ENCODE measurements around the gene IQGAP2.

IQGAP2 gene

DNA sequence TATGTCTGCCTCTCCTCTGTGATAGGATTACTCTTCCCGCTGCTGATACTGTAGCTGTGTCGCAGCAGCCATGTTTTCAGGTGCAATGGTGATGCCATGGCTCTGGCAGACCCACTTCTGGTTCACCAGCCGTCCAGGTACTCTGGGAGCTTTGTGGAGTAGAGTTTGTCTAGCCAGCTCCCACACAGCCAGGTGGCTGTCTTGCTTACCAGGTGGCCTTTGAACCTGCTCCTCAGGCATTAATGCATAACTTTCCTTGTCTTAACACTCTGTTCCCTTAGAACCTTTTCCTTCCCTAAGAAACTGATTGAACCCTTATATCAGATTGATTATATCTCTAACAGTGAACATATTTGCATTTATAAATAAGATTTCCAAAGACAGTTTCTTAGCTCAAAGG is 177.9 kb downstream of the IQGAP2 start:
- Histone ChIP-seq H3K27ac (peak overlapping the region in 4 of 11 experiments; percentile 63 to 77 (median 72); a peak in 9 of 22 replicates), H3K4me1 (peaks cover 29 to 81% (median 35%) of the 10 kb centered on the region in 10 experiments), H4K20me1 (peaks cover 0 to 48% (median 5%) of the 10 kb centered on the region in 11 experiments; a peak in 9 of 22 replicates), H3K27me3 (no peaks in the 10 kb centered on the region), H3K9ac (0 out of 22 replicates have a peak overlapping the region, but pooled peaks of 1 of the 11 experiments have one; percentile 29), H3K4me3 (no peak overlapping the region), H3K4me2 (peak overlapping the region; percentile 8 to 89 (median 56); a peak in 19 of 22 replicates), H3K36me3 (peaks cover 17 to 75% (median 40%) of the 10 kb centered on the region in 11 experiments), H3K9me3 (replicated peaks in 1 of 11) (no peaks in the 10 kb centered on the region)
- no peak for TF ChIP-seq Cebpa-rat (IDR thresholded peaks at IDR 0.05)

DNA sequence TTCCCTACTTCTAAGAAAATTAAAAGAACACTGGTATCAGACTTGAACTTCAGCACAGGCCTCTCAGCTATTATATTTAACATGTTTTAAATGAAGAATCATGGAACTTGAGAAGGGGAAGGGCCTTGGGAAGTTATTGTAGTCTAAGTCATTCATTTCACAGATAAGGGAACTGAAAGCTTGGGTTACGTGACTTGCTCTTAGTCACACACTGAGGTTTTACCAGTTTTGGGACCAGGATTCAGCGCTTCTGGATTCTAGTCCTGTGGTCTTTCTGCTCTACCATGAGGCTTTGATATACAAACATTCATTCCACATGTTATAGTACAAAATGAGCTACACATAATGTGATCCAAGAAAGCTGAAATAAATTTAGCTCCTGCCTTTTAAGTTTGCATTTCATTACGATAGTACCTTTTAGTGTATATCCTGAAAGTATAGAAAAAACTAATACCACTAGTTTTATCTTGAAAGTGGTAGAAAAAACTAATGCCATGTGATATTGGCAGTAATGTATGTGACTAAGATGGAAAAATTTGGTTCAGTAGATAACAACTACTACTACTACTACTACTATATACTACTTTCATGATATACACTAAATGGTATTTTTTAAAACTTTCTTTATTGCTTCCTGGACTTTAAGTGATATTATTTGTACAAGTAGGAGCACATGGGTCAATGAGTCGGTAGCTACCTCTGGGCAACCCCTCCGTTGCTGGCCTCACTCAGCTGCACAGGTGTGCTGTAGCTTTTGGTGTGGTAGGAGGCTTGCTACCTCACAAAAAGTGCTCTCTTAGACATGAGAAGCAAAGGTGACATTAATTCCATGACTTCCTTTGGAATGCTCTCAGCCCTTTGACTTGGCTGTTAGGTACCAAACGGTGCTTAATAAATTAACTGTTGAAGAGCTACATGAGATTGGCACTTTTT is 179.4 kb downstream of the IQGAP2 start:
- H3K27ac ChIP-seq, result peak overlapping the region in 8 of 11 experiments; percentile 25 to 77 (median 60); a peak in 15 of 22 replicates
- peaks cover 19 to 73% (median 37%) of the 10 kb centered on the region in 11 experiments for H3K36me3 ChIP-seq
- peak overlapping the region in 3 of 11 experiments; percentile 49 to 57 (median 52); a peak in 4 of 22 replicates for H3K9ac ChIP-seq
- H3K27me3 ChIP-seq, result no peaks in the 10 kb centered on the region
- peaks cover 0 to 46% (median 5%) of the 10 kb centered on the region in 11 experiments; a peak in 9 of 22 replicates for H4K20me1 ChIP-seq
- no peak for TF ChIP-seq Cebpa-rat (IDR thresholded peaks at IDR 0.05)
- H3K4me1 ChIP-seq, result peaks cover 29 to 72% (median 35%) of the 10 kb centered on the region in 10 experiments
- H3K4me2 ChIP-seq, result peak overlapping the region; percentile 11 to 92 (median 63); a peak in 21 of 22 replicates
- H3K4me3 ChIP-seq, result no peak overlapping the region
- H3K9me3 ChIP-seq (replicated peaks in 1 of 11), result no peaks in the 10 kb centered on the region

DNA sequence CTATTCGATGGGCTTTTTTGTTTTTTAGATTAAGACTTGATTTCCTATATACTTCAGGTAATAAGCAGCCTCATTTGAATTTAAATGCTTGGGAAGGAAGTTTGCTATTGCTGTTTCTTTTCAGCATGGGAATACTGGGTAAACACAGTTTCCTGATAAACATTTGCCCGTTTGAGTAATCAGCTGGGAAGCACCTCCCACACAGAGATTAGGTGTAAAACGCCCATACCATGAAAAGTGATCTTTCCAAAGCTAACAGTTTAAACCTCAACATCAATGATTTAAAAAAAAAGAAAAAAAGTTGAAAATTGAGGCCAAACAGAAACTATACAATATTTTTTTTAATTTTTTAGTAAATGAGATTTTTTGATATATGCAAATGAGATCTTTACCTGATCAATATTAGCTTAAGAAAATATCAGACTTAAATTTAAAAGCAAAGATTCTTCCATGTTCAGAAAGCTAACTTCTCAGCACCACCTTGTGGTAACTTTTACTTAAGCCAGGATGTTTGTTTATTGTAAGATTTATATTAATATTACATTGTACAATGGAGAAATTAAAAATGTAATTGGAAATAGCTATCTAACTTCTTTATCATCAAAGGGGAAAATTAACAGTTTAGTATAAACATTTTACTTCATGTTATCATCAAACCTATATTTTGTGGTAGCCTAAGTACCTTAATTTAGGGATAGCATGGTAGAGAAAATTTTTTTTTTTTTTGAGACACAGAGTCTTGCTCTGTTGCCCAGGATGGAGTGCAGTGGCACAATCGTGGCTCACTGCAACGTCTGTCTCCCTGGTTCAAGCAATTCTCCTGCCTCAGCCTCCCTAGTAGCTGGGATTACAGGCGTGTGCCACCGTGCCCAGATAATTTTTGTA is 180.3 kb downstream of the IQGAP2 start:
- H3K4me3 ChIP-seq, result no peak overlapping the region
- H3K9ac ChIP-seq, result peak overlapping the region in 3 of 11 experiments; percentile 49 to 57 (median 52); a peak in 4 of 22 replicates
- H3K27ac ChIP-seq, result peak overlapping the region in 8 of 11 experiments; percentile 25 to 77 (median 60); a peak in 15 of 22 replicates
- peaks cover 0 to 49% (median 5%) of the 10 kb centered on the region in 11 experiments; a peak in 9 of 22 replicates for H4K20me1 ChIP-seq
- H3K4me2 ChIP-seq, result peak overlapping the region; percentile 11 to 92 (median 63); a peak in 21 of 22 replicates
- peaks cover 29 to 62% (median 35%) of the 10 kb centered on the region in 10 experiments for H3K4me1 ChIP-seq
- peaks cover 16 to 73% (median 36%) of the 10 kb centered on the region in 11 experiments for H3K36me3 ChIP-seq
- TF ChIP-seq Cebpa-rat (IDR thresholded peaks at IDR 0.05), result no peak
- H3K27me3 ChIP-seq, result no peaks in the 10 kb centered on the region
- no peaks in the 10 kb centered on the region for H3K9me3 ChIP-seq (replicated peaks in 1 of 11)

DNA sequence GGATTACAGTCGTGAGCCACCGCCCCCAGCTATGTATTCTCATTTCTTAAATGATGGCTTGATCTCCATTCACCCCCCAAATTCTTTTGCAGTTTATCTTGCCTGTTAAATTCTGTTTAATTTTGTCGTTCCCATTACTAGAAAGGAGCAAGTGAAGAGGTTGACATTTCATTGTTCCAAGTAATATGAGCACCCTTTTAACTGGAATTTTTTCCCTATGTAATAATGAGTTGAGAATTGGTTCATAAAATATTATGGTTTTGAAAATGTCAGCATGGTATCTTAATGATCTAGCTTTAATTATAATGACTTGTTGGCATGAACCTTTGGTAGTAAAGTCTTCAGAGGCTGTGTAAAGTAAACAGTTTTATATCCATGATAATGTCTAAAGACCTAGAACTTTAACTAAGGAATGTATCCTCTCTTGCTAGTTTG is 182.7 kb downstream of the IQGAP2 start:
- Histone ChIP-seq H3K36me3 (peaks cover 34 to 77% (median 52%) of the 10 kb centered on the region in 11 experiments), H3K4me3 (no peak overlapping the region), H3K9ac (no peak overlapping the region), H3K27ac (no peak overlapping the region), H3K4me2 (no peak overlapping the region), H3K9me3 (replicated peaks in 1 of 11) (no peaks in the 10 kb centered on the region), H4K20me1 (peaks cover 0 to 61% (median 5%) of the 10 kb centered on the region in 11 experiments; a peak in 9 of 22 replicates), H3K4me1 (peaks cover 24 to 46% (median 26%) of the 10 kb centered on the region in 10 experiments), H3K27me3 (no peaks in the 10 kb centered on the region)
- TF ChIP-seq Cebpa-rat (IDR thresholded peaks at IDR 0.05), result no peak

DNA sequence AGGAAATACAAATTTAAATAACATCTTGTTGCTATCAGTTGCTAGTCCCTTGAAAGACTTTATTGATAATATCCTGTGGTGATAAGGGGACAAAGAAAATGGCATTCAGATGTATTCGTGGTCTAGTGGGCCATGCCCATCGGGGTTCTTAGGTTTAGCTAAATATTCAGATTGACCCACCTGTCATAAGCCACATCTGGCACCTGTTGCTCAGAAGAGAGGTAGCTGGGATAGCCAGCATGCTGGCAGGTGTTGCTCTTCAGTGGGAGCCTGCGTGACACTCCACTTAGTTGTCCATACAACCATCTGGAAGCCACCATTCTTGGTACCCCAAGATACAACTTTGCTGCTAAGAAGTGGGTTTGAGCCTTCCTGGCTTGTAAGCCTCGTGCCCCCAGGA is 183.4 kb downstream of the IQGAP2 start:
- Histone ChIP-seq H3K4me1 (peaks cover 16 to 39% (median 18%) of the 10 kb centered on the region in 10 experiments), H3K9me3 (replicated peaks in 1 of 11) (0 out of 22 replicates have a peak, but pooled peaks cover 0 to 3% (median 0%) of the 10 kb centered on the region in 11 experiments), H3K27ac (no peak overlapping the region), H3K9ac (no peak overlapping the region), H4K20me1 (peaks cover 0 to 69% (median 5%) of the 10 kb centered on the region in 11 experiments; a peak in 9 of 22 replicates), H3K4me2 (no peak overlapping the region), H3K27me3 (no peaks in the 10 kb centered on the region), H3K4me3 (no peak overlapping the region), H3K36me3 (peaks cover 35 to 77% (median 55%) of the 10 kb centered on the region in 11 experiments)
- no peak for TF ChIP-seq Cebpa-rat (IDR thresholded peaks at IDR 0.05)

DNA sequence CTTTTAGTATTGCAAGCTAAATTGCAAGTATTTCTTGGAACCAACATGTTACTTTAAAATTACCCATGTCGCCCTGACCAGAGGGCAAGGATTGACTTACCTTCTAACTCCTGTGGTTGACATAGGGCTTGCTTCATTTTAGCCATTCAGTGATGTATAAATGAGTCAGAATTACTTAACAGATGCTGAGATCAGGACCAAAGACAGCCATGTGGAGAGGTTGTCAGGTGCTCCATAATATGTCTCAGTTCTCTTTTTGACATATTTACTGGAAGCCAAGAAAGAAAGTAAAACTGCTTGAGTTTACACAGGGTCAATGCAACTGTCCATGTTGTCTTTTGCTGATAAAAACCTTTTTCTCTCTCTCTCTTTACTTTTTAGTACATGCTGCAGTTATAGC is 186.9 kb downstream of the IQGAP2 start:
- TF ChIP-seq Cebpa-rat (IDR thresholded peaks at IDR 0.05), result no peak
- Histone ChIP-seq H3K27me3 (no peaks in the 10 kb centered on the region), H4K20me1 (peaks cover 0 to 80% (median 0%) of the 10 kb centered on the region in 11 experiments; a peak in 2 of 22 replicates), H3K4me1 (peaks cover 0 to 8% (median 0%) of the 10 kb centered on the region in 10 experiments; a peak in 1 of 20 replicates), H3K9me3 (replicated peaks in 1 of 11) (0 out of 22 replicates have a peak, but pooled peaks cover 0 to 5% (median 0%) of the 10 kb centered on the region in 11 experiments), H3K4me3 (no peak overlapping the region), H3K36me3 (peaks cover 64 to 97% (median 86%) of the 10 kb centered on the region in 11 experiments), H3K4me2 (no peak overlapping the region), H3K9ac (no peak overlapping the region), H3K27ac (no peak overlapping the region)

DNA sequence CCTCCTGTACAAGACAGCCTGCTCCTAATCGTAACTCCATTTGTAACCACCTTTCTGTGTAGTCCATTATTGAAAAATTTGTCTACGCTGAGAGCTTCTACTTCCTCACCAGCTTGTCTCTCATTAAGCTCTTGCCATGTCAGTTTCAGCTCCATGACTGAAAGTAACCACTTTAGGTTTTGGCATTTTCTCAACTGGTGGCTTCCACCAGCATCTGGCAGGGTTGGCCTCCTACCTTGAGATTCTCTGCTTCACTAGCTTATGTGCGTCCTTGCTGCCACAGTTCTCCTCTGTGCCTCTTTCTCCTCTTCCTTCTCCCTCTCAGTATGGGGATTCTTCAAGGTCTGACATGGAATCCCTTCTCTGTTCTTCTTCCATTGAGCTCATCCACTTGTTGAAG is 188.3 kb downstream of the IQGAP2 start:
- H3K9ac ChIP-seq, result no peak overlapping the region
- peaks cover 76 to 98% (median 90%) of the 10 kb centered on the region in 11 experiments for H3K36me3 ChIP-seq
- H3K9me3 ChIP-seq (replicated peaks in 1 of 11), result 0 out of 22 replicates have a peak, but pooled peaks cover 0 to 5% (median 0%) of the 10 kb centered on the region in 11 experiments
- no peaks in the 10 kb centered on the region for H3K27me3 ChIP-seq
- no peak overlapping the region for H3K27ac ChIP-seq
- H3K4me1 ChIP-seq, result peaks cover 0 to 8% (median 0%) of the 10 kb centered on the region in 10 experiments; a peak in 1 of 20 replicates
- no peak for TF ChIP-seq Cebpa-rat (IDR thresholded peaks at IDR 0.05)
- H4K20me1 ChIP-seq, result peaks cover 0 to 84% (median 0%) of the 10 kb centered on the region in 11 experiments; a peak in 2 of 22 replicates
- H3K4me3 ChIP-seq, result no peak overlapping the region
- H3K4me2 ChIP-seq, result no peak overlapping the region

DNA sequence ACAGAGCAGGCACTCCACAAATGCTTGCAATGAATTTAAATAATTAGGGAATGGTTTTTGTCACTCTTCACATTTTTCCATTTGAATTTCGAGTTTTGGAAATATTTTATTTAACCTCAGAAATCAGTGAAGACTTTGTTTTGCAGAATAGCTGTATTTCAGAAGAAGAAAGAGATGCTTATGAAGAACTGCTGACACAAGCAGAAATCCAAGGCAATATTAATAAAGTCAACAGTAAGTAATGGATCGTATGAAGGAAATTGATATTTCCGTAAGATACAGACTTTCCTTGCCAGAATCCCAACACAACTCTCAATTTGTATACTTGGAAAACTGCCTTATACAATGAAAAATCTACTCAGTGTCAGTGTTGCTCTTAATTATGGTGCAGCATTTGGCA is 189.6 kb downstream of the IQGAP2 start:
- H3K4me1 ChIP-seq, result peaks cover 0 to 8% (median 0%) of the 10 kb centered on the region in 10 experiments; a peak in 1 of 20 replicates
- 0 out of 22 replicates have a peak, but pooled peaks cover 0 to 5% (median 0%) of the 10 kb centered on the region in 11 experiments for H3K9me3 ChIP-seq (replicated peaks in 1 of 11)
- no peak overlapping the region for H3K9ac ChIP-seq
- H3K4me2 ChIP-seq, result no peak overlapping the region
- H3K36me3 ChIP-seq, result peaks cover 85 to 100% (median 97%) of the 10 kb centered on the region in 11 experiments
- TF ChIP-seq Cebpa-rat (IDR thresholded peaks at IDR 0.05), result no peak
- no peak overlapping the region for H3K4me3 ChIP-seq
- H4K20me1 ChIP-seq, result peaks cover 0 to 86% (median 0%) of the 10 kb centered on the region in 11 experiments; a peak in 2 of 22 replicates
- no peaks in the 10 kb centered on the region for H3K27me3 ChIP-seq
- H3K27ac ChIP-seq, result no peak overlapping the region
